Measurements from ENCODE around the gene BRD9.

Gene BRD9

DNA sequence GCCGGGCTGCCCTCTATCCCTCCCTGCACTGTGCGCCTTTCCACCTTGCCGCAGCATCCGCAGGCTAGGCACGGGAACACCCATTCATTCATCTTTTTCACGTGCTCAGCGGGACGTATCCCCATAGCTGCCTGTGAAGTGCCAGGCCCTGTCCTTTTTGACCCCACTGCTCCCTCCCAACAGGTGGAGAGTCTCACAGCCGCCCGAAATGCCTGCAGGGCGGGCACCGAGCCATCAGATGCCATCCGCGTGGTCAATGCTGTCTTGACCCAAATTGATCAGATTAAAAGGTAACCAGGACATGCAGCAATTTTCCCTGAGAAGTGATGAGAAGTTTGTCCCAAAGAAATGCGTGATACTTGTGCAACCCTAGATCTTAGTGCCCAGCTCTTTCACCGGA, 15.6 kb upstream of the BRD9 start:
- TF ChIP-seq CTCF (conservative IDR thresholded peaks at IDR 0.05; ENCODE audit: low read depth, low read length), result no peak
- no peak overlapping the region for H3K4me3 ChIP-seq (ENCODE audit: low read length)
- DNase-seq (ENCODE audit: low read depth), result no peak

DNA sequence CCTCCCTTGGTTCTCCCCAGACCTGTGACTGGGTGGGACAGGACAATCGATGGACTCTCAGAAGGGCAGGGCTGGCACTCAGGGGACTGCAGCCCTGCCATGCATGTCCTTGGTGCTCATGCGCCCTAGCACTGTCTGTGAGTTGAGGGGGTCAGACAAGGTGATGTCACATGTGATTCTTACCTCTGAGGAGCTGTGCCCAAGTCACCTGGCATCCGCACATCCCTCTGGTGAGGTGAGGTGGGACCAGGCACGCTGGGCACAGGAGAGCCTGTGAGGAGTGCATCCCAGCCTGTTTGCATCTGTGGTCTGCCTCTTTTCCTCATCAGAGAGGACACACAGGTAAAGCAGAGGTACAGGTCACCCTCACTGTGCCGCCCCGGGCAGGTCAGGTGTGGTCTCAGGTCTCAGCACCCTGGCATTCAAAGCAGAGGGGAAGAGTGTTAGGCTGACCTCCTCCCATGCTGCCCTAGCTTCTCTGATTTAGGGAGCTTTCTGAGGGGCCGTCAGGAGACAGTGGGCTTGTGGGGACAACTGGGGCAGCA, 14.8 kb upstream of the BRD9 start:
- DNase-seq (ENCODE audit: low read depth), result no peak
- H3K4me3 ChIP-seq (ENCODE audit: low read length), result no peak overlapping the region
- no peak for TF ChIP-seq CTCF (conservative IDR thresholded peaks at IDR 0.05; ENCODE audit: low read depth, low read length)

- no peak for DNase-seq (ENCODE audit: low read depth)
Measured at GRCh38 chr5:905139-905642, 12.6 kb upstream of the BRD9 start.

GRCh38 chr5:903756-904096, 11.1 kb upstream of the BRD9 start:
- DNase-seq (ENCODE audit: low read depth), result no peak
- H3K4me3 ChIP-seq (ENCODE audit: low read length), result no peak overlapping the region
- no peak for TF ChIP-seq CTCF (conservative IDR thresholded peaks at IDR 0.05; ENCODE audit: low read depth, low read length)

More at GRCh38 chr5:905139-905642, 12.6 kb upstream of the BRD9 start:
- H3K4me3 ChIP-seq (ENCODE audit: low read length), result no peak overlapping the region
- TF ChIP-seq CTCF (conservative IDR thresholded peaks at IDR 0.05; ENCODE audit: low read depth, low read length), result no peak

DNA sequence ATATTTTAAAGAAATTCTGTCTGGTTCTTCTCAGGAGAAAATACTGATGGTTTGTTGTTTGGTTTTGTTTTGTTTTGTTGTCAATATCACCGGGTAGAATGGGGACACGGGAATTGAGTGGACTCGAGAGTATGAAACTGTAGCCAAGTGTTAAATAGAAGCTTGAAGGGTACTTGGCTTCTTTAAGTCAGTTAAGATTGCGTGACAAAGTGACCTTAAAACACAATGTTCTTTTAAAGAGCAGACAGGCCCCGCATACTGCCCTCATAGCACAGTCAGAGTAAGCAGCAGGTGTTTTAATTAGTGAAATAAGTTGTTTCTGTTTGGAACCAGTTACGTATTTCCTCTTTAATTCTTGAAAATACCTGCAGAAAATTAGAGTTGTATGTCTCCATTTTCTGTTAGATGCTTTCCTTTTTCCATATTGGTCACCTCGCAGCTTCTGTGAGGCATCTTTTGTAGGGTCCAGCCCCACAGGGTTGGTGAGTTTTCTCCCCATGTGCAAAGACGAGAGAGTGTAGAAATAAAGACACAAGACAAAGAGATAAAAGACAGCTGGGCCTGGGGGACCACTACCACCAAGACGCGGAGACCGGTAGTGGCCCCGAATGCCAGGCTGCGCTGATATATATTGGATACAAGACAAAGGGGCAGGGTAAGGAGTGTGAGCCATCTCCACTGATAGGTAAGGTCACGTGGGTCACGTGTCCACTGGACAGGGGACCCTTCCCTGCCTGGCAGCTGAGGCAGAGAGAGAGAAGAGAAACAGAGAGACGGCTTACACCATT, 9.7 kb upstream of the BRD9 start:
- no peak overlapping the region for H3K4me3 ChIP-seq (ENCODE audit: low read length)
- DNase-seq (ENCODE audit: low read depth), result no peak
- TF ChIP-seq CTCF (conservative IDR thresholded peaks at IDR 0.05; ENCODE audit: low read depth, low read length), result no peak

DNA sequence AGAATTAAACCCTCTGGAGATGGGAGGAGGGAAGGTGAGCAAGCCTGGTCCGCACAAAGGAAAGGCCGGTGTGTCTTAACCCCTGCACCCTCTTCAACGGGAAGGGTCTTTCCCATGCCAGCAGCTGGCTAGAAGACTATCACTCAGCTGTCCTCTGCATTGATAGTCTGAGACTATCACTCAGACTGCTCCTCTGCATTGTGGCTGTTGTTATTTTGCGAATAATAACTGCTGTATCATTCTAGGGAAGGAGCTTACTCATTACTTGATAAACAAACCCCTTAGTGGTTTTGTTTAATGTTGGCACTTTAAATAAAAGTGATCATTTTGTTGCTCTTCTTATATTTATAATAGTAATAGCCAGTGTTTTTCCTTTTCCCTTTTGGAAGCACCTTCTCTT, 8.2 kb upstream of the BRD9 start:
- H3K4me3 ChIP-seq (ENCODE audit: low read length), result no peak overlapping the region
- no peak for DNase-seq (ENCODE audit: low read depth)
- no peak for TF ChIP-seq CTCF (conservative IDR thresholded peaks at IDR 0.05; ENCODE audit: low read depth, low read length)

- H3K4me3 ChIP-seq (ENCODE audit: low read length), result peak overlapping the region; percentile 91
- no peak for DNase-seq (ENCODE audit: low read depth)
- no peak for TF ChIP-seq CTCF (conservative IDR thresholded peaks at IDR 0.05; ENCODE audit: low read depth, low read length)
Measured at GRCh38 chr5:893711-894110, 1.1 kb upstream of the BRD9 start.
